Central memory CD4-positive, alpha-beta T cell (primary cell): ENCODE data around the gene CXorf58.
"Not testable (repeated sequence)": the region's sequence is repeated elsewhere in the genome, so short reads cannot be mapped to it uniquely, and the experiment has no call there.

Experiments used
- DNase-seq: peaks from one replicate; pipeline ENCODE4 v3.0.0; 2022

CXorf58 gene

DNA sequence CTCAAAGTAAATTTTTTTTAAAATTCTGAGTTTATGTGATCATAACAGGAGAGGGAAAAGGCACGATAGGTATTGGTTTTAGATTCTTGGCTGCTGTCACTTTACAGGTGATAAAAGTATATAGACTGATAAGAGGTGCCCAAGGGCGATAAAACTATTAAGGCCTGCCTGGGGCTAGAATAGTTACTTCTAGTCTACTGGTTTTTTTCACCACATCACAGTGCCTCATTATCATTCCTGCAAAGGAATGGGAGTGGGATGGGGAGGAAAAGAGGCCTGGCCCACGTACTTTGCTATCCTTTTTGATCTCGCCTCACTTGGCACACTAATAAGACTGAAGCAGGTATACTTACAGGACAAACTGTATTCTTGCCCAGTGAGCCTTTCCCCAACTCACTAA is 46.6 kb downstream of the CXorf58 start:
- DNase-seq = no peak

DNA sequence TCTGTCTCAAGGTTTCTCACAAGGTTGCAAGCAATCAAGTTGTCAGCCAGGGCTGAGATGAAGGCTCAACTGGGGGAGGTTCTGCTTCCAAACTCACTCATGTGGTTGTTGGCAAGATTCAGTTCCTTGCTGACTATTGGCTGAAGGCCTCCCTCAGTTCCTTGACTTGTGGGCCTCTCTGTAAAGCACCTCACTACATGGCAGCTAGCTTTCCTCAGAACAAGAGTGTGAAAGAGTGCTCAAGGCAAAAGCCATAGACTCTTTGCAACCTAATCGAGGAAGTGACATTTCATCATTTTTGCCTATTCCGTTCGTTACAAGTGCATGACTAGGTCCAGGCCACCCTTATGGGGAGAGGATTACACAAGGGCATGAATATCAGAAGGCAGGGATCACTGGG is 52.0 kb downstream of the CXorf58 start:
- no peak for DNase-seq

DNA sequence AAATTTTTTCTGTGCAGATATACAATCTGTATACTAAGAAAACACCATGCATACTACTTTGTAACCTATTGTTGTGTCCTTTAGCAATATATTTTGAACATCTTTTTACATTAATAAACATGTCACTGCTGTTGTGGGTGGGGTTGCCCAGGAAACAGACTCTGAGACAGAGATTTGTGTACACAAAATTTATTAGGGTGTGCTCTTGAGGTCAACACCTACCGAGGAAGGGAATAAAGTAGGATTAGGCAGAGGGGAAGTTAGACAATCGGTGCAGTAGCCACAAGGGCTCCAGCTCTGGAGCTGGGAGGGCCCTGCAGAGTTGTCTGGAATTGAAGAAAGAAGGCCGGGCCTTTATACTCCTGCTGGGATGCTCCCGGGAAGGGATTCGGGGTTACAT is 56.4 kb downstream of the CXorf58 start:
- no peak for DNase-seq

DNA sequence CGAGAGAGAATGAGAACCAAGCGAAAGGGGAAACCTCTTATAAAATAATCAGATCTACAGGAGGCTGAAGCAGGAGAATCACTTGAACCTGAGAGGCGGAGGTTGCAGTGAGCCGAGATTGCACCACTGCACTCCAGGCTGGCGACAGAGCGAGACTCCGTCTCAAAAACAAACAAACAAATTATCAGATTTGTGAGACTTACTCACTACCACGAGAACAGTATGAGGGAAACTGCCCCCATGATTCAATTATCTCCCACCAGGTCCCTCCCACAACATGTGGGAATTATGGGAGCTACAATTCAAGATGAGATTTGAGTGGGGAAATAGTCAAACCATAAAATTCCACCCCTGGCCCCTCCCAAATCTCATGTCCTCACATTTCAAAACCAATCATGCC is 57.8 kb downstream of the CXorf58 start:
- DNase-seq = not testable (repeated sequence)

DNA sequence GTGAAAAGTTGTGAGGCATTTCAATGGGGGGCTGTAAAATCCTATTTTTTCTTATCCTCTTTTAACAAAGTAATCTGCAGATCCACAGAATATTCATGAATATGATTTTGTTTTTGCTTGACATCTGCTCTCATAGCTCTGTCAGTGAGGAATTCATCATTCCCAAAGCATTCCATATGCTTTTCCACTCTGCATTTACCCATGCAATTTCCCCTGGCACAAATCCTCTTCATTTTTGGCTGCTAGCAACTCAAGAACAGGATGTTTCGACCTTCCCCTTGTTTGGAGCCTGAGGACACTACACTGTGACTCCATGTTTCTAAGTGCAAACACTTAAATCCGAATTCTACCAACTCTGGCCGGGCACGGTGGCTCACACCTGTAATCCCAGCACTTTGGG is 70.7 kb downstream of the CXorf58 start:
- DNase-seq = no peak

DNA sequence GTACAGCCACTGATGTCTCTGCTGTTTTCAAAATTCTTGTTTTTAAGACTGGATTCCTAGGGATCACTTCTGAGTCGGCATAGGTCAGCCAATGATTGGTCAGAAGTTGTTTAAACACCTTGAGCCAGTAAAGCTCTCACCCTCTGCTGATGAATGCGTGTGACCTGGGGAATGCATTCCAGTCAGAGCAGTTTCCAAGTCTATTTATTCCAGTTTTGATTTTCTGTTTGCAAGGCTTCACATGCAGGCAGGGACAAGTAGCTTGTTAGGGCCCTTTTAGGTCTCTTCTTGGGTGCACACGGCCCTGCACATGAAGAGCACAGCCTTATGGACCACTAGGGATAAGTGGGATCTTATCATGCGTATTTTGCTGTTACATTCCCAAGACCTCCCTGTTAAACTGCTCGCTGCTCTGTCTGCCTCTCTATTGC is 72.2 kb downstream of the CXorf58 start:
- DNase-seq = no peak

DNA sequence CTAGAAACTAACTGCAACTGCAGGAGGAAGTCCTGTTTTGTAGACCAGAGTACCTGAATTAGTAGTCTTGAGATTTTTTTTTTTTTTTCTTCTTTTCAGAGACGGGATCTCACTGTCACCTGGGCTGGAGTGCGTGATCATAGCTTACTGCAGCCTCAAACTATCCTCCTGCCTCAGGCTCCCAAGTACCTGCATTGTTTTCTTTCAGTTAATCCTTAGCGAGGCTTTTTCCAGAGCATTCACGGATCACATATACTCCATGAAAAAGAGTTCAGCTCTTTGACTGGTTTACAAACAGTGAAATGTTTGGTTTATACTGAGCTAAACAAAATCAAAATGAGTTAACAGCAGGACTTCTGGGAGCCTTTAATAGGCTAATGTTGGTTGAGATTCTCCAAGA is 73.4 kb downstream of the CXorf58 start:
- no peak for DNase-seq

DNA sequence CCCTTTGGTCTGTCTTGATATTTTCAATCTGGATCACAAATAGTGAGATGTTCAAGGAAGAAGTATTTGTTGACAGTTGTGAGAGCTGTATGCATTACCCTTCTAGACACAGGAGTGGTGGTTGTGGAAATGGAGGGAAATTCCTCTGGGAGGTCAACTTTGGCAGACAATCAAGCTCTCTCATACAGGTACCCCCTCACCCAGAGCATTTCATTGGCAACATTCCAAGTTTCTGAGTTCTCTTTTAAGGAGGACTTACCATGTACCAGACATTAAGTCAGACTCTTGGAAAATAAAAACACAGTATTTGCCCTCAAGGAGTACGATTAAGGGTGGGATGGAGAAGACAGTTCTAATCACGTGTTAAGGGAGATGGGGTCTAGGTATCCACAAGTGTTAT is 73.9 kb downstream of the CXorf58 start:
- DNase-seq = no peak

DNA sequence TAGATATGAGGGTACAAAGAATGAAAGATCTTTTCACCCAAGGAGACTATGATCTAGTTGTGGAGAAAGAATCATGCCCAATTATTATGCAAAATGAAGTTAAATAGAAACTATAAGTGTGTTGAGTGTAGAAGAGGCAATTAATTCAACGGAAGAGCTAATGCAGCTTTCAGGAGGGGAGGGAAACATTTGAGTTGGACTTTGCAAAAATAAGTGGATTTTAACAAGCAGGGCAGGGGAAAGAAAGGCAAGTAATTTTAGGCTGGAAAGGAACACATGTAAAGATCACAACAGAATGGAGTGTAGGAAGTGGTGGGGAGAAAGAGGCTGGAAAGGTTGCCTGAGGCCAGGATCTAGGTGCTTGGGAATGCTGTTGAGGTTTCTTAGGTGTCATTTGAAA is 75.1 kb downstream of the CXorf58 start:
- no peak for DNase-seq
